Measurements from ENCODE around the gene NSUN4.
"Not testable (repeated sequence)": the region's sequence is repeated elsewhere in the genome, so short reads cannot be mapped to it uniquely, and the experiment has no call there.

NSUN4 gene

DNA sequence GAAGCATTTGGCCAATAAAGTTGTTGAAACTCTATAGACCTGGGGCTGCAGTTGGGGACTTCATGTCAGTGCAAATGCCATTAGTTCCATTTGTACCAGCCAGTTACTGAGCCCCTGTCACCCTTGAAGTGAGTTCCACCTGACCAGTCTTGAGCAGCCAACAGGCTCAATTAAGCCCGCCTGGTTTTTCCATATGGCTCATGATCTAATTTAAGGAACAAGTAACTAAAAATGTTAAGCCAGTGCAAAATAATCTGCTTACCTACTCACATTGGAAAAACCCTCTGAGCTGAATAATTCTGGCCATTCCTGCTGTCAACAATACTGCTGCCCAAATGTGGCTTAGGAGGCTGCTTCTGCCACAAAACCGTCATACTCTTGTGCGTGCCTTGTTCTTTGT is 21.6 kb downstream of the NSUN4 start:
- DNase-seq (ENCODE audit: low read depth), result no peak
- H3K4me3 ChIP-seq (ENCODE audit: low read depth, low read length), result no peak overlapping the region
- in situ Hi-C loops (cut with HindIII; ENCODE audit: low sequenced_read_pairs), result no loop called here
- TF ChIP-seq, protein P1, sequence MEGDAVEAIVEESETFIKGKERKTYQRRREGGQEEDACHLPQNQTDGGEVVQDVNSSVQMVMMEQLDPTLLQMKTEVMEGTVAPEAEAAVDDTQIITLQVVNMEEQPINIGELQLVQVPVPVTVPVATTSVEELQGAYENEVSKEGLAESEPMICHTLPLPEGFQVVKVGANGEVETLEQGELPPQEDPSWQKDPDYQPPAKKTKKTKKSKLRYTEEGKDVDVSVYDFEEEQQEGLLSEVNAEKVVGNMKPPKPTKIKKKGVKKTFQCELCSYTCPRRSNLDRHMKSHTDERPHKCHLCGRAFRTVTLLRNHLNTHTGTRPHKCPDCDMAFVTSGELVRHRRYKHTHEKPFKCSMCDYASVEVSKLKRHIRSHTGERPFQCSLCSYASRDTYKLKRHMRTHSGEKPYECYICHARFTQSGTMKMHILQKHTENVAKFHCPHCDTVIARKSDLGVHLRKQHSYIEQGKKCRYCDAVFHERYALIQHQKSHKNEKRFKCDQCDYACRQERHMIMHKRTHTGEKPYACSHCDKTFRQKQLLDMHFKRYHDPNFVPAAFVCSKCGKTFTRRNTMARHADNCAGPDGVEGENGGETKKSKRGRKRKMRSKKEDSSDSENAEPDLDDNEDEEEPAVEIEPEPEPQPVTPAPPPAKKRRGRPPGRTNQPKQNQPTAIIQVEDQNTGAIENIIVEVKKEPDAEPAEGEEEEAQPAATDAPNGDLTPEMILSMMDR (IDR thresholded peaks at IDR 0.05; ENCODE audit: low read depth, low read length, missing control alignments), result no peak

GRCh38 chr1:46363121-46363520 is 22.5 kb downstream of the NSUN4 start:
- DNase-seq (ENCODE audit: low read depth), result no peak
- in situ Hi-C loops (cut with HindIII; ENCODE audit: low sequenced_read_pairs), result no loop called here
- no peak overlapping the region for H3K4me3 ChIP-seq (ENCODE audit: low read depth, low read length)

GRCh38 chr1:46364612-46365011 is 24.0 kb downstream of the NSUN4 start:
- in situ Hi-C loops (cut with HindIII; ENCODE audit: low sequenced_read_pairs), result no loop called here
- no peak overlapping the region for H3K4me3 ChIP-seq (ENCODE audit: low read depth, low read length)
- DNase-seq (ENCODE audit: low read depth), result no peak
- TF ChIP-seq, protein P1 (IDR thresholded peaks at IDR 0.05; ENCODE audit: low read depth, low read length, missing control alignments), result no peak

More at GRCh38 chr1:46363121-46363520, 22.5 kb downstream of the NSUN4 start:
- TF ChIP-seq, protein P1 (IDR thresholded peaks at IDR 0.05; ENCODE audit: low read depth, low read length, missing control alignments), result no peak

DNA sequence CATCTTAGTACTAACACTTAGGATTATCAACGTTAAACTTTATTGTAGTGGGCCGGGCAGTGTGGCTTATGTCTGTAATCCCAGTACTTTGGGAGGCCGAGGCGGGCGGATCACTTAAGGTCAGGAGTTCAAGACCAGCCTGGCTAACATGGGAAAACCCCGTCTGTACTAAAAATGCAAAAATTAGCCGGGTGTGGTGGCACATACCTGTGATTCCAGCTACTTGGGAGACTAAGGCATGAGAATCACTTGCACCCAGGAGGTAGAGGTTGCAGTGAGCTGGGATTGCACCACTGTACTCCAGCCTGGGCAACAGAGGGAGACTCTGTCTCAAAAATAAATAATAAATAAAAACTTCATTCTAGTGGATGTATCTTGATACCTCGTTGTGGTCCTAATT is 25.2 kb downstream of the NSUN4 start:
- DNase-seq (ENCODE audit: low read depth); in situ Hi-C loops (cut with HindIII; ENCODE audit: low sequenced_read_pairs); H3K4me3 ChIP-seq (ENCODE audit: low read depth, low read length): not testable (repeated sequence)

DNA sequence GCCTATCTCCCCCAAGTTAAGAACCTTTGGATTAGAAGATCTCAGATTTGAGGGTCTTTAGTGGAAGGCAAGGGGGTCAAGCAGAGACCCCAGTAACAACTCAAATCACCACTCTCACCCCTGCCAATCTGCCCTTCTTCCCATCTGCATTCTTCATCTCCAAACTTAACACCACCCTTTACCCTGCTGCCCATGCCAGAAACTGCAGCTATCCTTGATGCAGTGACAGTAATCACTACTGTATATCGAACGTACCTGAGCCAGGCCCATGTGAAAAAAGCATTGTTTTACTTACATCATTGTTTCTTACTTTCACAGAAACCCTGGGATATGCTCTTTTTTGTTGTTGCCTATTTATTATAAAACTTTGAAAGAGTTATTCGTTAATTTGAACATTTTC is 26.5 kb downstream of the NSUN4 start:
- no peak overlapping the region for H3K4me3 ChIP-seq (ENCODE audit: low read depth, low read length)
- TF ChIP-seq, protein P1 (IDR thresholded peaks at IDR 0.05; ENCODE audit: low read depth, low read length, missing control alignments), result no peak
- in situ Hi-C loops (cut with HindIII; ENCODE audit: low sequenced_read_pairs), result no loop called here
- no peak for DNase-seq (ENCODE audit: low read depth)

DNA sequence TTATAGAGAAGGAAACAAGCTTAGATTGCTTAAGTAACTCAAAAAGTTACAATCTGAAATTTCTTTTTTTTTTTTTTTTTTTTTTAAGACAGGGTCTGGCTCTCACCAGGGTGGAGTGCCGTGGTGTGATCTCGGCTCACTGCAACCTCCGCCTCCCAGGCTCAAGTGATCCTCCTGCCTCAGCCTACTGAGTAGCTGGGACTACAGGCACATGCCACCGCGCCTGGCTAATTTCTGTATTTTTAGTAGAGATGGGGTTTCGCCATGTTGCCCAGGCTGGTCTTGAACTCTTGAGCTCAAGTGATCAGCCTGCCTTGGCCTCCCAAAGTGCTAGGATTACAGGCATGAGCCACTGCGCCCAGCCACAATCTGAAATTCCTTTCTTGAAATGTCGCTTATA is 27.1 kb downstream of the NSUN4 start:
- in situ Hi-C loops (cut with HindIII; ENCODE audit: low sequenced_read_pairs); DNase-seq (ENCODE audit: low read depth); H3K4me3 ChIP-seq (ENCODE audit: low read depth, low read length): not testable (repeated sequence)

DNA sequence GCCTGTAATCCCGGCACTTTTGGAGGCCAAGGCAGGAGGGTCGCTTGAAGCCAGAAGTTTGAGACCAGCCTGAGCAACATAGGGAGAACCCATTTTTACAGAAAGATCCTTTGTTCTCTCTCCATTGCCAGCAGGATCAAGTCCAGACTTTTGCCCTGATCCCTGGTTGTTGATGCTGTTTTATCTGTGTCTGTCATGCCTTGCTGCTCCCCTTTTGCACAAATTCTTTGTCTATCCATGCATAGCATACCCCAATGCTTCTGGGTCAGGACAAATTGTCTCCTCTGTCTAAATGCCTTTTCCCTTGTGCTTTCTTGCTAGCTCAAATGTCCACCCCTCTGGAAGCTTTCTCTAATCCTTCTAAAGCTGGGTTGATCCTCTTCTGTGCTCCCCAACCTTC is 28.2 kb downstream of the NSUN4 start:
- no peak overlapping the region for H3K4me3 ChIP-seq (ENCODE audit: low read depth, low read length)
- in situ Hi-C loops (cut with HindIII; ENCODE audit: low sequenced_read_pairs), result no loop called here
- TF ChIP-seq, protein P1 (IDR thresholded peaks at IDR 0.05; ENCODE audit: low read depth, low read length, missing control alignments), result no peak
- DNase-seq (ENCODE audit: low read depth), result no peak

DNA sequence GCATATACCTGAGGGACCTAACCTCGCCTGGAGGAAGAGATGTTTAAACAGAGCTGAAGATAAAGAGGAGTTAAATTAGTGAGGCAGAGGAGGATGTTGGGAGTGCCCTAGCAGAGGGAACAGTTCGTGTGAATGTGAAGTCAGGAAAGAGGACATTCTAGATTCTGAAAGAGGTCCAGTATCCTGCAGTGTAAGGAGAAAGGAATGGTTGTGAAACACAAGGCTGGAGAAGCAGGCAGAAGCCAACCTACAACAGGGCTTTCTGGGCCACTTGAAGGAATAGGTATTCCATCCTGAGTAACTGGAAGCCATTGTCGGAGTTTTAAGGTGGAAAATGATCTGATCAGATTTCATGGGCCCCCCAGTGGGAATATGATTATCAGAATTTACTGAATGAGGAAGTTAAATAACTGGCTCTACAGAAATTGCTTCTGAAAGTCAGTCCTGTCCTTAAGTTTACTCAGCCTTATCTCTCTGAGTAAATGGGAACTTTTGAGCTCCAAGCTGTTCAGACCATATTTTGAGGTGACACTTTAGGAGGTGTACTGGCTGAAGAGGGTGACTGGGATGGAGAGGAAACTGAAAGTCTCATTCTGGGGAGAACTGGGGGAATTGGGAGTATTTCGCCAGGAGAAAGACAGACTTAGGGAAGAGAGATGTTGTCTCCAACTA is 29.1 kb downstream of the NSUN4 start:
- H3K4me3 ChIP-seq (ENCODE audit: low read depth, low read length), result no peak overlapping the region
- TF ChIP-seq, protein P1 (IDR thresholded peaks at IDR 0.05; ENCODE audit: low read depth, low read length, missing control alignments), result no peak
- in situ Hi-C loops (cut with HindIII; ENCODE audit: low sequenced_read_pairs), result no loop called here
- DNase-seq (ENCODE audit: low read depth), result no peak

All from astrocyte of the cerebellum (primary cell).